Tibial nerve (tissue), 4 donors: Measurements from ENCODE around the gene NSRP1.

Source experiments
- EP300 ChIP-seq, 2 donors: sonication (generic); formaldehyde crosslinking; IDR thresholded peaks; one replicate each; pipeline ENCODE4 v1.6.1; 2017; ENCODE audit warnings: antibody characterized with exemption in 2 of 2, mild to moderate bottlenecking in 1 of 2
- POLR2A ChIP-seq, 2 donors: fragments of 450-650 bp; IDR thresholded peaks; one replicate each; pipeline ENCODE4 v1.6.1; 2017; ENCODE audit warnings: antibody characterized with exemption in 2 of 2, mild to moderate bottlenecking in 2 of 2, moderate library complexity in 2 of 2
- TF ChIP-seq, protein P1 (sequence below), 5 experiments: fragments of 200-600 bp in 3 of 5; fragments of 450-650 bp in 2 of 5; sonication (generic) in 3 of 5; IDR thresholded peaks; one replicate each; pipeline ENCODE4 v1.5.1; 2016 to 2019; ENCODE audit warnings: antibody characterized with exemption in 5 of 5, mild to moderate bottlenecking in 3 of 5, moderate library complexity in 2 of 5

DNA sequence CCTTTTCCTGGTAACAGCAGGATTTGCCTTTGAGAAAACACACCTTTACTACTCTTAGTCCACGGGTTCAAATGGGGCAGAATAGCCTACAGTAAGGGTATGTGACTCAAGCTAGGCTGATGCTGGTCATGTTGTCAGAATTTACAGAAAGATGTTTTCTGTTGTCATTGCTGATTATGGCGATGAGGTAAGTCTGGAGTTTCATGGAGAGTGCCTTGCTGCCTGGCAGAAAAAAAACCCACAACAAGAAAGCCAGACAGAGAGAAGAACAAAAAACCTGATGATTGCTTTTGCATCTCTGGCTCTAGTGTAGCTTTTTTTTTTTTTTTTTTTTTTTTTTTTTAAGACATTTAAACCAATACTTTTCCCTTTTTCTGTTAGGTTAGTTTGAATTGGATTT is 71.0 kb downstream of the NSRP1 start:
- TF ChIP-seq, protein P1, sequence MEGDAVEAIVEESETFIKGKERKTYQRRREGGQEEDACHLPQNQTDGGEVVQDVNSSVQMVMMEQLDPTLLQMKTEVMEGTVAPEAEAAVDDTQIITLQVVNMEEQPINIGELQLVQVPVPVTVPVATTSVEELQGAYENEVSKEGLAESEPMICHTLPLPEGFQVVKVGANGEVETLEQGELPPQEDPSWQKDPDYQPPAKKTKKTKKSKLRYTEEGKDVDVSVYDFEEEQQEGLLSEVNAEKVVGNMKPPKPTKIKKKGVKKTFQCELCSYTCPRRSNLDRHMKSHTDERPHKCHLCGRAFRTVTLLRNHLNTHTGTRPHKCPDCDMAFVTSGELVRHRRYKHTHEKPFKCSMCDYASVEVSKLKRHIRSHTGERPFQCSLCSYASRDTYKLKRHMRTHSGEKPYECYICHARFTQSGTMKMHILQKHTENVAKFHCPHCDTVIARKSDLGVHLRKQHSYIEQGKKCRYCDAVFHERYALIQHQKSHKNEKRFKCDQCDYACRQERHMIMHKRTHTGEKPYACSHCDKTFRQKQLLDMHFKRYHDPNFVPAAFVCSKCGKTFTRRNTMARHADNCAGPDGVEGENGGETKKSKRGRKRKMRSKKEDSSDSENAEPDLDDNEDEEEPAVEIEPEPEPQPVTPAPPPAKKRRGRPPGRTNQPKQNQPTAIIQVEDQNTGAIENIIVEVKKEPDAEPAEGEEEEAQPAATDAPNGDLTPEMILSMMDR (IDR thresholded peaks at IDR 0.05): no peak
- no peak for TF ChIP-seq POLR2A (IDR thresholded peaks at IDR 0.05)
- no peak for TF ChIP-seq EP300 (IDR thresholded peaks at IDR 0.05)
